ENCODE measurements around the gene POLDIP2.

Gene POLDIP2

DNA sequence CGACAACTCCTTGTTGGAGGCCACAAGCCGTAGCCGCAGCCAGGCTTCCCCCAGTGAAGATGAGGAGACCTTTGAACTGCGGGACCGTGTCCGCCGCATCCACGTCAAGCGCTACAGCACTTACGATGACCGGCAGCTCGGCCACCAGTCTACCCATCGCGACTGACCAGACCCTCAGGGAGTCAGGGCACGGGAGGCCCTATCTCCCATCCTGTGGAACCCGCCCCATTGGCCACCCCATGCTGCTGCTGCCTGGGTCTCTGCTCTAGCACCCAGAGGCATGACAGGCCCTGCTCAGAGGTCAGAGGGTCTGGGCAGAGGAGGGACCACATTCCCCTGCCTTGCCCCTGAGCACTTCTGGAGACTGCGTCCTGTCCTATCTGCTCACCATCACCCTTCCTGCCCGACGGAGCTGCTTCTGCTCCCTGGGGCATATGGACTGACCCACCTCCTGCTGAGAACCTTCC, 12.9 kb downstream of the POLDIP2 start:
- H3F3A ChIP-seq (ENCODE audit: low read depth) = no peaks in the 10 kb centered on the region
- H3K36me3 ChIP-seq (ENCODE audit: insufficient read depth, low read length) = peaks cover 34% of the 10 kb centered on the region; the same call in 1 of the 2 replicates
- H3K4me2 ChIP-seq (ENCODE audit: low read depth, low read length, poor library complexity, severe bottlenecking) = no peak overlapping the region
- peaks cover 2% of the 10 kb centered on the region; the same call in 1 of the 2 replicates for H3K79me2 ChIP-seq (ENCODE audit: insufficient read depth, low read length)
- no peaks in the 10 kb centered on the region for H4K20me1 ChIP-seq (ENCODE audit: insufficient read depth, low read length, poor library complexity, severe bottlenecking)
- H3K27me3 ChIP-seq (ENCODE audit: insufficient read depth, low read length, poor library complexity, severe bottlenecking) = no peaks in the 10 kb centered on the region
- no peak overlapping the region for H3K4me3 ChIP-seq (ENCODE audit: low read length, poor library complexity, severe bottlenecking)
- no peaks in the 10 kb centered on the region for H3K4me1 ChIP-seq (ENCODE audit: insufficient read depth, low read length, poor library complexity, severe bottlenecking)
- TF ChIP-seq EZH2phosphoT487 (IDR thresholded peaks at IDR 0.05; ENCODE audit: borderline replicate concordance) = no peak
- TF ChIP-seq, protein P1, sequence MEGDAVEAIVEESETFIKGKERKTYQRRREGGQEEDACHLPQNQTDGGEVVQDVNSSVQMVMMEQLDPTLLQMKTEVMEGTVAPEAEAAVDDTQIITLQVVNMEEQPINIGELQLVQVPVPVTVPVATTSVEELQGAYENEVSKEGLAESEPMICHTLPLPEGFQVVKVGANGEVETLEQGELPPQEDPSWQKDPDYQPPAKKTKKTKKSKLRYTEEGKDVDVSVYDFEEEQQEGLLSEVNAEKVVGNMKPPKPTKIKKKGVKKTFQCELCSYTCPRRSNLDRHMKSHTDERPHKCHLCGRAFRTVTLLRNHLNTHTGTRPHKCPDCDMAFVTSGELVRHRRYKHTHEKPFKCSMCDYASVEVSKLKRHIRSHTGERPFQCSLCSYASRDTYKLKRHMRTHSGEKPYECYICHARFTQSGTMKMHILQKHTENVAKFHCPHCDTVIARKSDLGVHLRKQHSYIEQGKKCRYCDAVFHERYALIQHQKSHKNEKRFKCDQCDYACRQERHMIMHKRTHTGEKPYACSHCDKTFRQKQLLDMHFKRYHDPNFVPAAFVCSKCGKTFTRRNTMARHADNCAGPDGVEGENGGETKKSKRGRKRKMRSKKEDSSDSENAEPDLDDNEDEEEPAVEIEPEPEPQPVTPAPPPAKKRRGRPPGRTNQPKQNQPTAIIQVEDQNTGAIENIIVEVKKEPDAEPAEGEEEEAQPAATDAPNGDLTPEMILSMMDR (conservative IDR thresholded peaks at IDR 0.05; ENCODE audit: low read length) = no peak
- H3K9ac ChIP-seq (ENCODE audit: low read depth, low read length, poor library complexity, severe bottlenecking) = no peak overlapping the region
- H2AFZ ChIP-seq (ENCODE audit: low read length) = no peak overlapping the region
- no peaks in the 10 kb centered on the region for H3K9me2 ChIP-seq (replicated peaks; ENCODE audit: low read depth, low read length)
- no peaks in the 10 kb centered on the region for H3K9me3 ChIP-seq (ENCODE audit: insufficient read depth, low read depth, low read length)

DNA sequence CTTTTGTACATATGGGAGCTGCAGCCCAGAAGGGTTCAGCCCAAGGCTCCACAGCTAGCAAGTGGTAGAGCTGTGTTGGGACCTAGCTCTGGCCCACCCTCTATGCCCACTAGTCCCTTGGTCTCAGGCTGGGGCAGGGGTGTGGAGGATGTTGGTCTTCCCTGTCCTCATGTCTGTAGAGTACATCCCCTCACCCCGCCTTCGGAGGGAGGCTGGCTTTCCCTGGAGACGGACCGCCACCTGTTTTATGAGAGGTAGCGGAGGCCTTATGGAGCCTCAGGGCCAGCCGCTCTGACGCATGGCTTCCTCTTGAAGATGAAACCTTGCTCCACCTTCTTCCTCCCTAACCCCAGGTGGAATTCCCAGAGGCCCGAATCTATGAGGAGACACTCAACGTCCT, 13.3 kb downstream of the POLDIP2 start:
- no peaks in the 10 kb centered on the region for H3K27me3 ChIP-seq (ENCODE audit: insufficient read depth, low read length, poor library complexity, severe bottlenecking)
- no peak overlapping the region for H3K9ac ChIP-seq (ENCODE audit: low read depth, low read length, poor library complexity, severe bottlenecking)
- H3K79me2 ChIP-seq (ENCODE audit: insufficient read depth, low read length) = peaks cover 3% of the 10 kb centered on the region; the same call in 1 of the 2 replicates
- no peak overlapping the region for H3K4me2 ChIP-seq (ENCODE audit: low read depth, low read length, poor library complexity, severe bottlenecking)
- no peaks in the 10 kb centered on the region for H3K9me2 ChIP-seq (replicated peaks; ENCODE audit: low read depth, low read length)
- H3K9me3 ChIP-seq (ENCODE audit: insufficient read depth, low read depth, low read length) = no peaks in the 10 kb centered on the region
- no peaks in the 10 kb centered on the region for H4K20me1 ChIP-seq (ENCODE audit: insufficient read depth, low read length, poor library complexity, severe bottlenecking)
- H3K4me1 ChIP-seq (ENCODE audit: insufficient read depth, low read length, poor library complexity, severe bottlenecking) = no peaks in the 10 kb centered on the region
- peaks cover 34% of the 10 kb centered on the region; the same call in 1 of the 2 replicates for H3K36me3 ChIP-seq (ENCODE audit: insufficient read depth, low read length)
- TF ChIP-seq EZH2phosphoT487 (IDR thresholded peaks at IDR 0.05; ENCODE audit: borderline replicate concordance) = no peak
- TF ChIP-seq, protein P1 (conservative IDR thresholded peaks at IDR 0.05; ENCODE audit: low read length) = no peak
- no peak overlapping the region for H3K4me3 ChIP-seq (ENCODE audit: low read length, poor library complexity, severe bottlenecking)
- H3F3A ChIP-seq (ENCODE audit: low read depth) = no peaks in the 10 kb centered on the region
- H2AFZ ChIP-seq (ENCODE audit: low read length) = no peak overlapping the region

DNA sequence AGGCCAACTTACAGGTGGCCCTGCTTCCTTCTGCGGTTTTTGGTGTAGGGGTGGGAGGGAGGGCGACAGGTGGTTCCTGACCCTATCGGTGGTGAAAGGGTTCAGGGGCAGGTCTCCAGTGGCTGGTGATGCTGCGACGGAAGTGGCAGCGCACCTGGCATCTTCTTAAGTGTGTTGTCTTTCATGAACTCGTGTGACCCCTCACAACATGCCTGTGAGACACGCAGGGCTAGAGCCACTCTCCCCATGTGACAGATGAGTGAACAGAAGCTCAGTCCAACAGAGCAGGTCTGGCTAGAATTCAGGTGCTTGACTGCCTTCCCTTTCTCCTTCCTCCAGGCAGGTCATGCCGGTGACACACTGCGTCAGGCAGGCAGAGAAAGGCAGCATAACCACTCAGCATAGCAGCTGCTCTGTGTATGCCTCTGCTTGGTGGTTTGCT, 13.8 kb downstream of the POLDIP2 start:
- Histone ChIP-seq H4K20me1 (ENCODE audit: insufficient read depth, low read length, poor library complexity, severe bottlenecking) (no peaks in the 10 kb centered on the region), H2AFZ (ENCODE audit: low read length) (no peak overlapping the region), H3K4me3 (ENCODE audit: low read length, poor library complexity, severe bottlenecking) (no peak overlapping the region), H3F3A (ENCODE audit: low read depth) (no peaks in the 10 kb centered on the region), H3K79me2 (ENCODE audit: insufficient read depth, low read length) (peaks cover 3% of the 10 kb centered on the region; the same call in 1 of the 2 replicates), H3K36me3 (ENCODE audit: insufficient read depth, low read length) (peaks cover 29% of the 10 kb centered on the region; the same call in 1 of the 2 replicates), H3K9me3 (ENCODE audit: insufficient read depth, low read depth, low read length) (no peaks in the 10 kb centered on the region), H3K9me2 (replicated peaks; ENCODE audit: low read depth, low read length) (no peaks in the 10 kb centered on the region), H3K27me3 (ENCODE audit: insufficient read depth, low read length, poor library complexity, severe bottlenecking) (no peaks in the 10 kb centered on the region), H3K4me1 (ENCODE audit: insufficient read depth, low read length, poor library complexity, severe bottlenecking) (no peaks in the 10 kb centered on the region), H3K4me2 (ENCODE audit: low read depth, low read length, poor library complexity, severe bottlenecking) (no peak overlapping the region), H3K9ac (ENCODE audit: low read depth, low read length, poor library complexity, severe bottlenecking) (no peak overlapping the region)
- TF ChIP-seq, protein P1 (conservative IDR thresholded peaks at IDR 0.05; ENCODE audit: low read length) = no peak
- TF ChIP-seq EZH2phosphoT487 (IDR thresholded peaks at IDR 0.05; ENCODE audit: borderline replicate concordance) = no peak
